HG03045 (cell line): ENCODE measurements around the gene CHST15.
"Not testable (repeated sequence)": the region's sequence is repeated elsewhere in the genome, so short reads cannot be mapped to it uniquely, and the experiment has no call there.

ENCODE experiments used
- ATAC-seq: cut with Tn5 transposase; IDR thresholded peaks from one replicate; pipeline ENCODE4 v1.9.1; 2021; ENCODE audit warnings: mild to moderate bottlenecking, moderate library complexity; ENCODE audit not compliant: unreplicated experiment

CHST15 gene

GRCh38 chr10:124100124-124100523 is 6.7 kb upstream of the CHST15 start:
- ATAC-seq, result no peak

- no peak for ATAC-seq
Measured at GRCh38 chr10:124099604-124100003, 6.2 kb upstream of the CHST15 start.

- no peak for ATAC-seq
Measured at GRCh38 chr10:124098575-124098974, 5.2 kb upstream of the CHST15 start.

- ATAC-seq, result no peak
Measured at GRCh38 chr10:124097883-124098282, 4.5 kb upstream of the CHST15 start.

GRCh38 chr10:124096494-124096893 is 3.1 kb upstream of the CHST15 start:
- no peak for ATAC-seq

- ATAC-seq, result not testable (repeated sequence)
Measured at GRCh38 chr10:124095801-124096200, 2.4 kb upstream of the CHST15 start.

GRCh38 chr10:124095096-124095495 is 1.7 kb upstream of the CHST15 start:
- ATAC-seq, result no peak

- ATAC-seq, result no peak
Measured at GRCh38 chr10:124094419-124094785, 1.0 kb upstream of the CHST15 start.

GRCh38 chr10:124093774-124094418 is 498 bp upstream of the CHST15 start:
- not testable (repeated sequence) for ATAC-seq

- ATAC-seq, result no peak
Measured at GRCh38 chr10:124092250-124092859, 1.0 kb downstream of the CHST15 start.

- ATAC-seq, result no peak
Measured at GRCh38 chr10:124091646-124092249, 1.6 kb downstream of the CHST15 start.

GRCh38 chr10:124090601-124091209 is 2.7 kb downstream of the CHST15 start:
- ATAC-seq, result no peak

GRCh38 chr10:124089859-124090258 is 3.5 kb downstream of the CHST15 start:
- ATAC-seq, result no peak

- ATAC-seq, result no peak
Measured at GRCh38 chr10:124088915-124089314, 4.5 kb downstream of the CHST15 start.

GRCh38 chr10:124087672-124088634 is 5.4 kb downstream of the CHST15 start:
- no peak for ATAC-seq

- no peak for ATAC-seq
Measured at GRCh38 chr10:124086787-124087671, 6.4 kb downstream of the CHST15 start.

- no peak for ATAC-seq
Measured at GRCh38 chr10:124086097-124086710, 7.2 kb downstream of the CHST15 start.

- no peak for ATAC-seq
Measured at GRCh38 chr10:124085680-124086079, 7.7 kb downstream of the CHST15 start.

- ATAC-seq, result no peak
Measured at GRCh38 chr10:124084708-124085107, 8.7 kb downstream of the CHST15 start.
